SU-DHL-6 (cell line): ENCODE results near the gene GOLGB1.

Experiments used
- H2AFZ ChIP-seq: fragments of 200-600 bp; sonication (generic); 2 replicates; pipeline ENCODE4 v1.6.1; 2014; ENCODE audit warnings: low read depth, mild to moderate bottlenecking, moderate library complexity, mixed read lengths, antibody characterized with exemption, low read length; ENCODE audit not compliant: severe bottlenecking
- H3F3A ChIP-seq: fragments of 200-600 bp; shearing (Covaris generic); 2 replicates; pipeline ENCODE4 v1.6.0; 2016; ENCODE audit warnings: antibody characterized with exemption, mild to moderate bottlenecking; ENCODE audit not compliant: insufficient read depth
- H3K27ac ChIP-seq: fragments of 200-600 bp; sonication (generic); 2 replicates; pipeline ENCODE4 v1.5.1; 2016; ENCODE audit warnings: low read depth, mild to moderate bottlenecking, low read length, moderate library complexity, mixed read lengths
- H3K27me3 ChIP-seq: fragments of 200-600 bp; sonication (generic), shearing (Covaris generic); 2 replicates; pipeline ENCODE4 v1.6.0; 2014; ENCODE audit warnings: mild to moderate bottlenecking, low read length
- H3K36me3 ChIP-seq: fragments of 200-600 bp; sonication (generic); 2 replicates; pipeline ENCODE4 v1.6.1; 2014; ENCODE audit warnings: mild to moderate bottlenecking, low read length, mixed read lengths
- H3K4me2 ChIP-seq: fragments of 300-600, 200-600 bp; shearing (Covaris generic), sonication (generic); 2 replicates; pipeline ENCODE4 v1.6.0; 2014; ENCODE audit warnings: low read length, low read depth, mild to moderate bottlenecking; ENCODE audit not compliant: poor library complexity, severe bottlenecking
- H3K4me3 ChIP-seq: fragments of 200-600 bp; sonication (generic); 2 replicates; pipeline ENCODE4 v1.5.1; 2014; ENCODE audit warnings: antibody characterized with exemption, low read length, mild to moderate bottlenecking, mixed read lengths; ENCODE audit not compliant: insufficient read depth, poor library complexity, severe bottlenecking
- H3K79me2 ChIP-seq: fragments of 200-600 bp; sonication (generic); 2 replicates; pipeline ENCODE4 v1.6.1; 2014; ENCODE audit warnings: mild to moderate bottlenecking, low read length, moderate library complexity; ENCODE audit not compliant: insufficient read depth
- H3K9ac ChIP-seq: fragments of 200-600 bp; sonication (generic); 2 replicates; pipeline ENCODE4 v1.7.0; 2014; ENCODE audit warnings: mild to moderate bottlenecking, low read length
- H3K9me2 ChIP-seq: fragments of 200-600 bp; sonication (generic); replicated peaks from 2 replicates; pipeline ENCODE4 v1.6.1; 2014; ENCODE audit warnings: low read length; ENCODE audit not compliant: insufficient read depth
- H3K9me3 ChIP-seq: fragments of 200-600 bp; sonication (generic); 2 replicates; pipeline ENCODE4 v1.6.1; 2014; ENCODE audit warnings: low read length, mixed read lengths; ENCODE audit not compliant: insufficient read depth
- H4K20me1 ChIP-seq: fragments of 200-600 bp; sonication (generic); 2 replicates; pipeline ENCODE4 v1.6.1; 2014; ENCODE audit warnings: low read depth, mild to moderate bottlenecking, antibody characterized with exemption, low read length, moderate library complexity, mixed read lengths
- CTCF ChIP-seq: fragments of 200-600 bp; sonication (generic); IDR thresholded peaks from one replicate; pipeline ENCODE4 v1.5.1; 2017; ENCODE audit warnings: antibody characterized with exemption, mild to moderate bottlenecking, low read length, moderate library complexity; ENCODE audit not compliant: insufficient read depth, poor library complexity, severe bottlenecking
- EZH2phosphoT487 ChIP-seq: fragments of 200-600 bp; sonication (generic), shearing (Covaris generic); conservative IDR thresholded peaks from 2 replicates; pipeline ENCODE4 v1.6.1; 2018; ENCODE audit warnings: mild to moderate bottlenecking, antibody characterized with exemption, low read length, moderate library complexity, mixed read lengths

GOLGB1 gene

GRCh38 chr3:121619691-121620090 is 129.8 kb downstream of the GOLGB1 start:
- H3K4me2 ChIP-seq, result no peak overlapping the region
- no peak overlapping the region for H3K4me3 ChIP-seq
- no peak overlapping the region for H3K27ac ChIP-seq
- no peak overlapping the region for H3K9ac ChIP-seq
- H3F3A ChIP-seq, result no peaks in the 10 kb centered on the region
- H3K9me2 ChIP-seq, result no peaks in the 10 kb centered on the region
- H3K79me2 ChIP-seq, result no peaks in the 10 kb centered on the region
- H3K27me3 ChIP-seq, result no peaks in the 10 kb centered on the region
- TF ChIP-seq CTCF (no peak), EZH2phosphoT487 (no peak)
- H3K9me3 ChIP-seq, result no peaks in the 10 kb centered on the region
- H3K36me3 ChIP-seq, result no peaks in the 10 kb centered on the region
- H4K20me1 ChIP-seq, result no peaks in the 10 kb centered on the region
- no peak overlapping the region for H2AFZ ChIP-seq
